GM21367 (cell line): ENCODE data around the gene FAP.

Experiments used
- ATAC-seq: cut with Tn5 transposase; IDR thresholded peaks from one replicate; pipeline ENCODE4 v1.9.1; 2021; ENCODE audit not compliant: unreplicated experiment

FAP gene

GRCh38 chr2:162243294-162243693 is at the start of gene FAP:
Gene FAP, minus strand, starts transcription at chr2:162243445. Its CDS starts 118 bp downstream, at chr2:162243327.
- ATAC-seq = no peak

DNA sequence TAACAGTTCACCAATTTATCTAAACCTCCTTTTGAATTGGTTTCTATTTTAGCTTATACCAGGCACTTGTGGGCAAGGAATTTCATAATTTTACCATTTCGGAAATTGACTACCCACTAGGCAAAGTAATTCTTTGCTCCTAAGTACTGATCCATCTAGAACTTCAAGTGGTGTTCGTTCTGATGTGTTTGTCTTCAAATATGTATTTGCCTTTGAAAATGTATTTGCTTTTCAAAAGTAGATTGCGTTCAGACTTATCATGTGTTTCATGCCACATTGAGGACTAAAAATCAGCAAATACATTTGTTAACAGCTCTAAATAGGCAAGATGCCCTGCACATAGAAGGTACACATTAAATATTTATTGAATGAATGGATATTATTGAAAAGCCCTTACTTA is 48.5 kb upstream of the FAP start:
- ATAC-seq = no peak

DNA sequence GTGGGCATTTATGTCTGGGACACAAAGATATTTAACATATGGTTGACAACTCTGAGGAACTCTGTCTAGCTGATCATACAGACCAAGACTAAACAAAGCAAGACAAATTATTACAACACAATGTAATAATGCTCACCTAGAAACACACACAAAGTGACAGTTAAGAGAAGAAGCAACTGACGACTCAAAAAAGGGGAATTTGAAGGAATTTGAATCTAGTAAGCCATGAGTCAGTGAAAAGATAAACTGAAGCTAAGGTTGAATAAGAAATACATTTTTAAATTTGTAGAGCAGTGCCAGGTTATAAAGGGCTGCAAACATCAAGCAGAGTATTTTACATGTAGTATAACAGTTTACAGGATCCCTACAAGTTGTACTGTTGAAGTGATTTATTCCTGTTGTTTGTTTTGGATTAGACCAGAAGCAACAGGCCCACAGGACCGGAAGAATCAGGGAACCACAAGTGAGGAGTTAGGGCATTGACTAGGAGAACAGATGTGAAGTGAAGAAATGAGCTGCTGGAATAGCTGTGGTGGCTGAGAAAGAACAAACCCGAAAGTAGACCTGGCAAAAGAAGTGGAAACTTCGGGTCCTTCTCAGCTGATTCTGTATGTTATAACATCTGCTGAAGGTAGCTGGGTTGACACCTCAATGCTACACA is 39.6 kb upstream of the FAP start:
- no peak for ATAC-seq

- ATAC-seq = no peak
These were observed 37.4 kb upstream of the FAP start for GRCh38 chr2:162280654-162281053.

- ATAC-seq = no peak
These were observed 34.1 kb upstream of the FAP start for GRCh38 chr2:162277381-162277780.

DNA sequence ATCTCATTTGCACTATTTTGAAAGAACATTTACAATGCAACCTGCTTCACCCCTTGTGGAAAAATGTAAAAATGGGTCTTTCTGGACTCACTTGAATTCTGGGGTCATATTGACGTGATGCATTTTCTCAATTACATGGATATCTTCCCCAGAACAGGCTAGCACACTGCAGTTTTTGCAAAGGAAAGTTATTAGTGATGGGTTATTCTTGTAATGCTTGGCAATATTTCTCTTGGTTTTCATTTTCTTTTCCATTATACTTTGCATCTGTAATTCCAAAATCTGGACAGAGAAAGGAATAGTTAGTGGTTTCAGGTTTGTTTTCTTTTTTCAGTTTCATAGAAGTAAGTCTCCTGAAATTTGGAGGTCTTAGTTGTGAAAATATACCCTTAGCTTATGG is 24.8 kb upstream of the FAP start:
- ATAC-seq = no peak

- ATAC-seq = no peak
These were observed 24.3 kb upstream of the FAP start for GRCh38 chr2:162267496-162267895.

GRCh38 chr2:162266460-162266760 is 23.2 kb upstream of the FAP start:
- no peak for ATAC-seq

DNA sequence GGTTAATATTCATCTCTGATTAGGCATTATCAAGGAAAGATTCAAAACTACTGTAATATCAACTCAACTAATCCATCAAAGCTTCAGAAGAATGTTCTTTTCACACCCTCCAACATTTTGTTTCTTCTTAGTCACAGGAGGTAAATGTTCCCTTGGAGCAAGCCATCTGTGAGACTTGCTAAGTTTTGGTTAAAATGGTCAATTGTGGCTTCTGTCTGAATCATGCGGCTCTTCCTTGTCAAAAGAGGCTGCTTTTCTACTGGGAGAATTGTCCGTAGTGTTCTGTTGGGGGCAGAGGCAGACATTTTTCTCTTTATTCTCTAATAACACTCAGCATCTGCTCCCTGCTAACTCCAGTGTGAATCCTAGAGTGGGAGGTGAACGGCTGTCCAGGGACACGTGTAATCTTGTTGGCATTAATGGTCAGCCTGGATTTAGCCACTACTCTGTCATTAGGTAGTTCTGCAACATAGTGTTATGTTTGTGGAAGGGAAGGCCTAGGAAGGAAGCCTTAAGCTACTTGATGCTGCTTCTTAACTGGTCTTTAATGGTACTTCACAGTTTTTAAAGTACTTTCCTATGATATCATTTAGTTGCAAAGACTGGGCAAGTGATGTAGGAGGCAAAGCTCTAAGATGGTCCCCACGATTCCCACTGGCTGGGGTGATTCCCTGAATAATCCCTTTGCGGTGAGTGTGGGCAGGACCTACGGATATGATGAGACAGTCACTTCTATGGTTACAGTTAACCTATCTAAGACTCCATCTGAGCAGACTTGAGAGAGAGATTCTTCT is 22.6 kb upstream of the FAP start:
- ATAC-seq = no peak

- ATAC-seq = peak; percentile 39
These were observed 18.0 kb upstream of the FAP start for GRCh38 chr2:162261032-162261945.

GRCh38 chr2:162258686-162259085 is 15.4 kb upstream of the FAP start:
- no peak for ATAC-seq

DNA sequence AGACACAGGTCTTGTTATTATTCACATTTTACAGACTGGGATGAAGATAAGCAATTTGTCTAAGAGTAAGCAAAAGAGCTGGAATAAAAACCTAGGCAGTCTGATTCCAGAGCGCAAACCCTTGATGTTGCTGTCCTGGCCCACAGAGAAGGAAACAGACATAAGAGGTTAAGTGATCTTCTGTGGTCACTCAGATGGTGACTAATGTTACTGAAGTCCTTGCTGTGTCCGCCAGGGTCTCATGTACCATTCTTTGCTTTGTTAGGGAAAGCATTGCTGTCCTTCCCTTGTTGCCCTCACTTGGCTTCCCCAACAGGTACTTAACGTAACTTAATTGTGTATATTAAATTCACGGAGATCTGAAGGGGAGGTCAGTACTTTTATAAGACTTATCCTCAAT is 14.9 kb upstream of the FAP start:
- ATAC-seq = no peak

GRCh38 chr2:162257425-162257824 is 14.2 kb upstream of the FAP start:
- ATAC-seq = no peak

DNA sequence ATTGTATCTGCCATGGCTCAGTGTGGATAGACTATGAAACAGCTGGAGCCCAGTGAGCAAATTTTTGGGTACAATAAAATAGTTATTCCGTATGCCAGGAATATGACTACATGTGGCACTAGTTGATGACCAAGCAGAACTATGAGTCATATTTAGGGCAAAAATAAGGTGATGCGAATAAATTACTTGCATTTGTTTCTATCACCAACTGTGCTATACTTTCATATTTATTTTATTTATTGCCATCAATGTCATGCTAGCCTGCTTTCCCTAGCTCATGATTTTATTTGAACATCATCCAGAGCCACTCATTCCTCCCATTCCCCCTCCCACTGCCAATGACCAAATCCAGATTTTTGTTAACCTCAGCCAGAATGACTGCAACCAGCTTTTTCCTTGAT is 13.3 kb upstream of the FAP start:
- no peak for ATAC-seq

GRCh38 chr2:162254236-162254871 is 11.1 kb upstream of the FAP start:
- ATAC-seq = no peak

DNA sequence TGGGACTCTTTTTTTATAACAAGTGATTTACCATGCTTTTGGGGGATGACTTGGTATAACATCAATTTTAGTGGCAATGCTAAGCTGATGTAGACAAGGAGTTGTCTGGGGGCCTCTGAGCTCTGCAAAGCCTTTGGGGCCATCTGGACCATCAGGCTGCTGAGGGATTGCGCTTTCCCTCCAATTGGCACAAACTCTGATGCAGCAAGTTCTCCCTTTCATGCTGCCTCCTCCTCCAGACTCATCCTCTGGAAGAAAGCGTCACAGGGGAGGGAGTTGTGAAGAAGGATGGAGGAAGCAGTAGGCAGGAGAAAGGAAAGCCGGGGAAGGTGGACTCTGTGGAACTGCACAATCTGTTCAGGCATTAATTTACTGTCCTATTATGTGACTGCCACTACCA is 10.2 kb upstream of the FAP start:
- ATAC-seq = no peak

- no peak for ATAC-seq
These were observed 8.9 kb upstream of the FAP start for GRCh38 chr2:162252153-162252552.

DNA sequence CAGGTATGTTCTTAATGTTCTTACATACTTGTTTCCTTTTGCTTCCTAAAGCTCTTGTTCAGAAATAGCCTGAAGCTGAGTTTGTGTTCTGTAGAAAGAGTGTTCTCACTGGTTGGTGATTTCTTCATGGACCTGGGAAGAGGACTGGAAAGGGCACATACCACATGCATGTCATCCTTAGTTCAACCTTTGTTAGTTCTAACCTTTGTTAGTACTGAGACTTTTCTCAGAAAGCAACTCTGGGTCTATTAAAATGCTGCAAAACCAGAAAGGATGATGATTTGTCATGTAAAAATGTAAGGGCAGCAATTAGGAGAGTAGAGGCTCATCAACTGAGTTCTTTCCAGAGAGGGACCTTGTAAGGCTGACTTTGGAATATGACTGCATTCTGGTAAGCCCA is 2.5 kb upstream of the FAP start:
- no peak for ATAC-seq

DNA sequence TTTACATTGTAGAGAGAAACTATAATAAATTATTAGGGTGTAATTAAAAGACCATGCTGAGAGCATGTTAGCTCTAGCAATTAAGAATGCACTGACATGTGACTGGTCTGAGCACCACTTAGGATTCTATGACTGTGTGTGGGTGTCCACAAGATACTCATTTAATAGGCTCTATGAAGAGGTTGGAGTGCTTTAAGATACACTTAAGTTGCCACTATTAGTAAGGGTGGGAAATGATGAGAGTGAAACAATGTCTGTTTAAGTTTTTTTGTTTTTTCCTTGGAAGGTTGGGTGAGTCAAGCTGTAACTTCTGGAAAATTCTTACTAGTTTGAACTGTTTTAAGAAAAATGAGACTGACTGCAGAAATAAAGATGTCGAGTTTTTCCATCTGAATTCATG is 1.8 kb upstream of the FAP start:
- ATAC-seq = no peak

DNA sequence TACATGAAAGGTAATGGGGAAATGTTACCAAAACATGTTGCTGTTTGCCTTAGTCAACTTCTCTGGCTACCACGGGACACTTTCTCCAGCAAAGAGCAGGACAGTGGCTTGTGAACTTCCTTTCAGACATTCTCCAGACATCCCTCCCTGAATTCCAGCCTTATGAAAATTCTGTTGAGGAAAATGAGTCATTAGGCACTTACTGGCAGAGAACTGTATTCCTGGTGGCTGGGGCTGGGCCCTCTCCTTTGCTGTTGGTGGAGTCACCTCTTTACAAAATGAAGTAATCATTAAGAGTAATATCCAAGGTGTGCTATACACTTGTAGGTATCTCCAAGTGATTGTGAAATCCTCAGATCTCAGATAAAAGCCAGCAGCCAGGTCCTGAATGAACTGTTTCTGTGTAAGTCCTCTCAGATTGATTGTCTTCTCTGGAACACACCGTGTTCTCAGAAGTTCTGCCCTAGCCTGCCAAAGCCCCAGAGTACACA is 1.3 kb upstream of the FAP start:
- no peak for ATAC-seq

GRCh38 chr2:162243715-162244114 is 470 bp upstream of the FAP start:
- no peak for ATAC-seq
